ENCODE measurements around the gene DHCR24.

The DHCR24 gene

DNA sequence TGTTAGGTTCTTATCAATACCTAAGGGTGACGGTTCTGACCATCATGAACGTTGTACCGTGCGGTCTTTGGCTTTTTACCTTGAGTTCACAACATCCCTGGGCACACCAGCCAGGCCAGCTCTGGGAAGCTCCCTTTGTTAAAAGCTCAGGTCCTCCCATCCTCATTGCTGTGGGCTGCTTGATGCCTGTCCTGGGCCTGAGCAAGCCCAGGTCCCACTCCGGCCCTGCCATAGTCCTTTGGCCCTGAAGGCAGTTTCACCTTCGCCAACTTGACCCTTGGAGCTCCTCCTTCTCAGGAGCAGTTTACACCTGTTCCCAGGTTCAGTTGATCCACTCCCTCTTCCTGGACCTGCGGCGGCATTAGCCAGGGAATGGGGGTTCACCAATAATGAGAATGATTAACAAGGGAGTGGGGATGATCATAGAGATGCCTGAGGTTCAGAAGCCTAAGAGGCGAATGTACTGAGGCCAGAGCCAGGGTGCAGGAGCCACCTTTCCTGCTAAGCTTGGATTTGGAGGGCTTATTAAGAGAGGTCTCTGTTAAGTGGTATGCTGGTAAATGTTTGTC lies 40.2 kb downstream of the DHCR24 start:
- no peak for DNase-seq (ENCODE audit: low read depth)

DNA sequence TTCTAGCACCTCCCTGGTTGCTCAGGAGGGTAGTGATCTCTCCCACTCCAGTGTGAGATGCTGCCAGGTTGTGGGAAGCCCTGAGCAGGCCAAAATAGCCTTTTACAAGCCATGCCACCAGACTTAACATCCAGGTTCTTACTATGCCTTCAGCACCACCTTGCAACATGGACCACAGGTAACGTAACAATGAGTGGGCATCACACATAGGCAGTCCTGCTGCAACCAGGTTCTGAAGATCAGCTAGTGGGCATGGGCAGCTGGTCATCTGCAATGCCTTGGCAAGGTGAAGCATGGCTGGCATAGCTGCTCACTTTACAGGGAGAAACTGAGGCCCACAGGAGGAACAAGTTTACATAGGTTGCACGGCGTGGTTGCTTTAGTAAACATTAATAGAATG lies 40.7 kb downstream of the DHCR24 start:
- DNase-seq (ENCODE audit: low read depth), result no peak

DNA sequence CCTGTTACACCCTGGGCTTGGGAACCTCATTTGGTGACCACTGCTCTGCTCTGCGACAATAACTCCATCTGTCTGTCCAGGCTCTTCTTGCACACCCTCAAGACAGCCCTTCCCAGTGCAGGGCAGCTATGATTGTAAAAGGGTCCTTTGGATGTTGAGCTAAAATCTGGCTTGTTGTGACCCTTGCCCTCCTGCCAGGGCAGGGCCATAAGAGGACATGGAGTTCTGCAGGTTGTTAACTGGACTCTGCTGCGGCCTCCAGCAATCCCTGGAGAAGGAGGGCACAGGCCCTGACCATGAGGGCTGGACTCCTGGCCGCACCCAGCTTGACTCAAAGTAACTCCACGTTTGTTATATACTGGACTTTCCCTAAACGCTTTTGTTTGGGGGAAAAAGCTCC lies 41.2 kb downstream of the DHCR24 start:
- no peak for DNase-seq (ENCODE audit: low read depth)

- DNase-seq (ENCODE audit: low read depth), result no peak
Measured at GRCh38 chr1:54844564-54844963, 42.4 kb downstream of the DHCR24 start.

DNA sequence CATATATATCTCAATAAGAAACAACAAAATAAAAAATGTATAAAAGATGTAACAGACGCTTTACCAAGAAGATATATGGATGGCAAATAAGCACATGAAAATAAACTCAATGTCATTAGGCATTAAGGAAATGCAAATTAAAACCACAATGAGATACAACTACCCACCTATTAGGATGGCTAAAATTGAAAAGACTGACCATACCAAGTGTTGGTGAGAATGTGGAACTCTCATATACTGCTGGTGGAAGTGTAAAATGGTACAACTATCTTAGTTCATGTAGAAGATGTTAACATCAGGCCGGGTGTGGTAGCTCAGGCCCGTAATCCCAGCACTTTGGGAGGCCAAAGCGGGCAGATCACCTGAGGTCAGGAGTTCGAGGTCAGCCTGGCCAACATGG lies 43.5 kb downstream of the DHCR24 start:
- no peak for DNase-seq (ENCODE audit: low read depth)

GRCh38 chr1:54842963-54843362 lies 44.0 kb downstream of the DHCR24 start:
- DNase-seq (ENCODE audit: low read depth), result no peak

DNA sequence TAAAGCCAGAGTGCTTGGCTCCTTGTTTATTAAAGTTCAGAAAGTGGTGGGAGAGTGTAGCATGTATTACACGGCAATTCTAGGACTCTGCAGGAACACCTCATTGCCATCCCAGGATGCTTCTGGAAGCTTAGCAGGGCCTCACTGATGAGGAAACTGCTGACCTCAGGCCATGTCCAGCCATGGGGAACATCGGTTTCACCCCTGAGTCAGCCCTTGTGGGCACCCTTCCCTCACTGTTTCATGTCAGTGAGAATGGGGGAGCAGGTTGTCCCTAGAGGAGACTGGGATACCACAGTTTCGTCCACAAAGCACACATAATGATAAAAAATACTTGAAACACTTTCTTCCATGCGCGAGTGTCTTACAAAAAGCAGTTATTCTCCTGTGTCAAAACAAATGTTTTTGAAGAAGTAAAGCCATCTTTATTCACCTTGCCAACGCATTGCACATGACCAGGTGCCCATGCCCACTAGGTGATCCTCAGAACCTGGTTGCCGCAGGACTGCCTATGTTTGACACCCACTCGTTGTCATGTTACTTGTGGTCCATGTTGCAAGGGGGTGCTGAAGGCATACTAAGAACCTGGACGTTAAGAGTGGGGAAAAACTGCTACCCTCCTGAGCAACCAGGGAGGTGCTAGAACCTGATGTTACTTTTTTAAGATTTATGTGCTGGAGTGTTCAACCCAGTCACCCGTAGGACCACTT lies 44.6 kb downstream of the DHCR24 start:
- no peak for DNase-seq (ENCODE audit: low read depth)

DNA sequence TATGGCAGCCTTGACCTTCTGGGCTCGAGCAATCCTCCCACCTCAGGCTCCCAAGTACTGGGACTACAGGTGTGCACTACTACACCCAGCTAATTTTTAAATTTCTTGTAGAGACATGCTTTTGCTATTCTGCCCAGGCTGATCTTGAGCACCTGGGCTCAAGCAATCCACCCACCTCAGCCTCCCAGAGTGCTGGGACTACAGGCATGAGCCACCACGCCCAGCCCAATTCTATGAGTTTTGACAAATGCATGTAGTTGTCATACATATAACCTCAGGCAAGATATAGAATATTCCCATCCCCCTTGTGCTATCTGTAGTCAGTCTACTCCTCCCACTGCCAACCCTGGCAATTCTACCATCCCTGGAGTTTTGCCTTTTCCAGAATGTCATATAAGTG lies 47.2 kb downstream of the DHCR24 start:
- DNase-seq (ENCODE audit: low read depth), result no peak

- no peak for DNase-seq (ENCODE audit: low read depth)
Measured at GRCh38 chr1:54838565-54839180, 48.3 kb downstream of the DHCR24 start.

DNA sequence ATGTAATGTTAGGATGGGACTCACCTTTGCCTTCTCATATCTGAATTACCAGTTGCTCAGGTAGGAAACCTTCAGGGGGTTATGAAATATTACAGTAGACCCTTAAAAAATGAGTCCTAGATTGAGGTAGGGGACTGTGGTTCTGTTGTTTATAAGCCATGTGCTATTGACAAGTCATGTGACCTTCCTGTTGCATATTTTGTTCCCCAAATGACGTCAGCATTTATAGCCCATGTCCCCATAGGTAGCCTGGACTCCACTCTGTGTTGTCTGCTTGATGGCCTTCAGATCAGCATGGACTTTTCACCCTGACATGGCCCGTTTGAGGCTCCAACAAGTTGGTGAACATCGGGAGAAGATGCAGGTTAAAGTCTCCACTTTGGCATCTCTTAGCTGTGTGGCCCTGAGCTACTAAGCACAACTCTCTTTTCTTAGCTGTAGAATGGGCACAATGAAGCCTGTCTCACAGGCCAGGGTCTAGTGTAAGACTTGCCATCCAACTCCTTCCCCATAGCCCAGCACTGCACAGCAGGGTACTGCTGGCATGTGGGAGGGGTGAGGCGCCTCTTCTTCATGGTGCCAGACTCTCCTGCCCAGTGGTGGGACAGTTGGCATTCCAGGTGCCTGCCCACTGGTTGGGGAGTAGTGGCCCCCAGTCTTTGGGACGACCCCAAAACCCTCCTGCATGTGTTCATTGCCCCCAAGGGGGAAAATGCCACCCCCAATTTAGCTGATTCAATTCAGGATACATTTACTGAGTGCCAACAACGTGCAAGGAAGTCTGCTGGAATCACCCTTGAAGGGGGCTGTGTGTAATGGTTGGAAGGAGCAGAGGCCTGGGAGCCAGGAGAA lies 49.8 kb downstream of the DHCR24 start:
- DNase-seq (ENCODE audit: low read depth), result no peak

GRCh38 chr1:54836594-54836993 lies 50.4 kb downstream of the DHCR24 start:
- DNase-seq (ENCODE audit: low read depth), result no peak

DNA sequence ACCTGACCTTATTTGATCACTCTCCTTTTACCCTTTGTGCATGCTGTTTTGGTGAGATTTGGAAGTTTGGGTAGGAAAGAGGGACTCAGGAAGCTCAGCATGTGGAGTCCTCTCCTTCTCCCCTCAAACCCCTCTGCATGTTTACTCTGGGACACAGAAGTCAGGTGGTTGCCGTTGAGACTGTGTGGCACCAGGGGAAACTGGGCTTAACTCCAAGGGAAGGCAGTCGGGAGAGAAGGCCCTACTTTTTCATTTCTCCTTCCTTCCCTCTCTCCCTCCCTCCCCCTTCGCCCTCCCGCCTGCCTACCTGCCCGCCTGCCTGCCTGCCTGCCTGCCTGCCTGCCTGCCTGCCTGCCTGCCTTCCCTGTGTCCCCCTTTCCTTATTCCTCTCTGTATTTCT lies 51.0 kb downstream of the DHCR24 start:
- no peak for DNase-seq (ENCODE audit: low read depth)

DNA sequence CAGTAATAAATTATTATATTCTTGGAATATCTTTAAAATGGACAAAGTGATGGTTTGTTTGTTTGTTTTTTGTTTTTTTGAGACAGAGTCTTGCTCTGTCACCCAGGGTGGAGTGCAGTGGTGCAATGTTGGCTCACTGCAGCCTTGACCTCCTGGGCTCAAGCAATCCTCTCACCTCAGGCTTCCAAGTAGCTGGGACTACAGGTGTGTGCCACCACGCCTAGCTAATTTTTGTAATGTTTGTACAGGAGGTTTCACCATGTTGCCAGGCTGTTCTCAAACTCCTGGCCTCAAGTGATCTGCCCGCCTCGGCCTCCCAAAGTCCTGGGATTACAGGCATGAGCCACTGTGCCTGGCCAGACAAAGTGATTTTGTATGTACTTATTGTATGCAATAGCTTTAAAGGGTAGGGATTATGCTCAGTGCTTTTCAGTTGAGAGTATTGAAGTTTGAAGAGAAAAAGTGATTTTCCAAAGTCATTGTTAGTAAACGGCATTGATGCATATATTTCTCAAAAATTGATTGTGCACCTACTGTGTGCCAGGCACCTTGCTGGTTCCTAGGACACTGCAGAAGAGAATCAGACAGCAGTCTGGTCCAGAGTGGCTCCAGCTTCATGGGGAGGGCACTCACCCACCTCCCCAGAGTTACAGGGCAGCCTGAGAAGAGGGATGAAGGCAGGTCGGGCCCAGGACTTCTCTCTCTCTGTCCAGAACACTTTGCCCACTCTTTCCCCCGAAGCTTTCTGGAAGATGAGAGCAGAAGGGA lies 51.7 kb downstream of the DHCR24 start:
- DNase-seq (ENCODE audit: low read depth), result no peak

DNA sequence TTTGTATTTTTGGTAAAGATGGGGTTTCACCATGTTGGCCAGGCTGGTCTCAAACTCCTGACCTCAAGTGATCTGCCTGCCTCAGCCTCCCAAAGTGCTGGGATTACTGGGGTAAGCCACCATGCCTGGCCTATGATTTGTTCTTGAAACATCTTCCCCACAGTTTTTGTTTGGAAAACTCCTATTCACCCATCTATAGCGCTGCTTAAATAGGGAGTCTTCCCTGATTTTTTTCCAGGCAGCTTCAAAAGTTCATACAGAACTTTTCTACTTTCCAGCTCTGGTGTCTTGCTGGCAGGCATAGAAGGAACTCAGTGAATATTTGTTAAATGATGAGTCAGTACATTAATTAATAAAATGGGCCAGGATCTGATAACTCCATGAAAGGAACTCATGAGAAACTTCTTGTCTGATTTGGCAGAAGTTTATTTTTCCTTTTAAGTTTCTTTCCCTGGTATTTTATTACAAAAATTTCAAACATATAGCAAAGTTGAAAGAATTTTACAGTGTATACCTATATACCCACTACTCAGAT lies 52.9 kb downstream of the DHCR24 start:
- no peak for DNase-seq (ENCODE audit: low read depth)

GRCh38 chr1:54833121-54833520 lies 53.9 kb downstream of the DHCR24 start:
- no peak for DNase-seq (ENCODE audit: low read depth)

DNA sequence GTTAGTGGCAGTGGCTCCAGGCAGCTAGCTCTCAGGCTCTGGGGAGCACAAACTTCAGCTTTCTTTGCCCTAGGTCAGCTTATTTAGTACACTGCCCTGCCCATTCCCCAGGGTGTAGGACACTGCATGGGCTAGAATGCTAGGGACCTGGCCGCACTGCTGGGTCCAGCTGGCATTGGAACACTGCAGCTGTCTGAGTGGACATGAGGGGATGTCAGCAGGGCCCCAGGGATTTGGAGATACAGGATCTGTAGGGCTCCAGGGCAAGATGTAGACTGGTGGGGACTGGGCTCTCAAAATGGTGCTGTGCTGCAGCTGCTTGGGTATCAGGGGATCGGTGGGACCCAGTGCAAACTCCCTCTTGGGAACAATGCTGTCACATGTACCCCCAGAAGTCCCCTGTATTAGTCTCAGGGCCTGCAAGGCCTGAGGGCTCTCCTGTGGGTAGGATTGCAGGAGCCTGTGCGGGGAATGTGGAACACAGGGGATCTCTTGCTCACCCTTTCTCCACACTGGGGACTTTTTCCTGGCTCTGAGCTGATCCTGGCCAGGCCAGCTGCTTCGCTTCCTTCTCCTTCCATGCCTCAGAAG lies 60.7 kb downstream of the DHCR24 start:
- DNase-seq (ENCODE audit: low read depth), result no peak

DNA sequence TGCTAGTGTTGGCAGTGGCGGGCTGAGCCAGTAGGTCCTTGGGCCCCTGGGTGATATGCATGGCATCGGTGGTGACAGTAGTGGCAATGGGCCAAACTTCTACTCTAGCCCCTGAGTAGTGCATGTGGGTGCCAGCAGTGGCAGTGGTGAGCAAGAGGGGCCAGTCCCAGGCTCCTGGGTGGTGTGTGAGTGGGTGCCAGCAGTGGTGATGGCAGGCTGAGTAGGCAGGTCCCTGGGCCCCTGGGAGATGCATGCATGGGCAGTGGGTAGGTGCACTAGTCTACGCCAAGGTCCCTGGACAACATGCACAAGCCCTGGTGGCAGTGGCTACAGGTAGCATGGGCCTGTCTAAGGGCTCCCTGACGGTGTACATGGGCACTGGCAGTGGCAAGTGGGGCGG lies 61.3 kb downstream of the DHCR24 start:
- no peak for DNase-seq (ENCODE audit: low read depth)

DNA sequence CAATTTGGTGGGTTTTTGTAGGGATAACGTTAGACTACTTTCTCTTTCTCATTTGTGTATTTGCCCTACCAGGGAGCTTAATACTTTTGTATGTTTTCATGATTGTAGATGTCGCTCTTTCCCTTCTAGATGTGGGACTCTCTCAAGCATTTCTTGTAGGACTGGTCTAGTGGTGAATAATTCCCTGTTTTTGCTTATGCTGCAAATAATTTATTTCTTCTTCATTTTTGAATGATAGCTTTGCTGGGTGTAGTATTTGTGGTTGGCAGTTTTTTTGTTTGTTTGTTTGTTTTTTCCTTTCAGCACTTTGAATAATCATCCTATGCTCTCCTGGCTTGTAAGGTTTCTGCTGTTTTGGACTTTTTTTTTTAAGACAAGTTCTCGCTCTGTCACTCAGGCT lies 63.3 kb downstream of the DHCR24 start:
- DNase-seq (ENCODE audit: low read depth), result no peak

- no peak for DNase-seq (ENCODE audit: low read depth)
Measured at GRCh38 chr1:54819733-54820132, 67.3 kb downstream of the DHCR24 start.

DNA sequence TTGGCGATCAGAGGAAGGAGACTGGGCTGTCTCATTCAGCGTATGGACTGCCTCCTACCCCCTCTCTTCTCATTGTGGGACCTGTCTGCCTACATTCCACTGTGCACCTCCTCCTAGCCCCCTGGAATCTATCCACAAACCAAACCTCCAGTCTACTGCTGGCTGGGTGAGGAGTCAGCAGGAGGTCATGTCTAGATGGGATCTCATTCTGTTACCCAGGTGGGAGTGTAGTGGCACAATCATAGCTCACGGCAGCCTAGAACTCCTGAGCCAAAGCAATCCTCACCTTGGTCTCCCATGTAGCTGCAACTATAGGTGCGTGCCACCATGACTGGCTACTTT lies 67.8 kb downstream of the DHCR24 start:
- no peak for DNase-seq (ENCODE audit: low read depth)

- DNase-seq (ENCODE audit: low read depth), result peak; percentile 26
Measured at GRCh38 chr1:54818461-54819194, 68.4 kb downstream of the DHCR24 start.

Measured in amniotic epithelial cell (primary cell).